ENCODE data around the gene ADGRD2.

Gene ADGRD2

DNA sequence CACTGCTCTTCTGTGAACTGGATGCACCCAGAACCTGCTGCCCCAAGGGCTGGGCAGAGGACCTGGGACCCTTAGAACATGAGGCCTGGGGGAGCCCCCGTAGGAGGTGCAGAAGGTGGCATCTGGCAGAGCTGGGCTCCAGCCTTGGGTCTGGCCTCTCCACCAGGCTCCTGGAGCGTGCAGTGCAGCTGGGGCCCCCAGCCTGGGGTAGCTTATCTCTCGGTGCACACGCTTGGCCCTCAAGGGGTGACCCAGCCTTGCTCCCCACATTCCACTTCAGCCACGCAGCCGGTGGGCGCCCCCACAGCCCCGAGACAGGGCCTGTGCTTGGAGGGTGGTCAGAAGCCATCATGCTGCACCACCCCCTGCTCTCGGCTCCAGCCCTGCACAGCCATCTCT lies 62.6 kb downstream of the ADGRD2 start:
- DNase-seq, result no peak

DNA sequence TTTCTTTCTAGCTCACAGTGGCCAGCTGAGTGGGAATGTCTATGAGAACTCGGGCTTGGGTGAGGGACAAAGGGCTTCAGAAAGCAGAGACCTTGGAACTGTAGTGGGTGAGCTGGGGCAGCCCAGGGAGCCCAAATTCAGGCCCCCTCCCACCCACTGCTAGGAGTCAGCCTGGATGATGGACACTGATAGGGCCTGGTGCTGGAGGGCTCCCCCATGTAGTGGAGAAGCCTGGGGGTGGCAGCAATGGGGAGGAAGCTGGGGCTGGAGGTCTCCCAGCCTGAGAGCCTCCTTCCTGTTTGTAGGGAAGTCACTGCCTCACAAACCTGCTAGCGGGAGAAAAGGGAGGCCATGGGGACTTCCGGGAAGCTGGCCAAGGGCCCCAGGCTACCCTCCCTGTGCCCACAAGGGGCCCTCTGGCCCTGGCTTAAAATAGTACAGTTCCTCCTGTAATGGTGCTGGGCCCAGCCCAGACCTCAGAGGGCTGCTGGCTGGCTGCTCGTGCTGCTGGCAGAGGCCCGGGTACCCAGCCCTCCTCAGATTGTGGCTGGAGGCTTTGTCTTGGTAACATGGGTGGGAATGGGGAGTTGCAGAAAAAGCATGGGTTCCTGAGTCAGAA lies 63.2 kb downstream of the ADGRD2 start:
- no peak for DNase-seq

DNA sequence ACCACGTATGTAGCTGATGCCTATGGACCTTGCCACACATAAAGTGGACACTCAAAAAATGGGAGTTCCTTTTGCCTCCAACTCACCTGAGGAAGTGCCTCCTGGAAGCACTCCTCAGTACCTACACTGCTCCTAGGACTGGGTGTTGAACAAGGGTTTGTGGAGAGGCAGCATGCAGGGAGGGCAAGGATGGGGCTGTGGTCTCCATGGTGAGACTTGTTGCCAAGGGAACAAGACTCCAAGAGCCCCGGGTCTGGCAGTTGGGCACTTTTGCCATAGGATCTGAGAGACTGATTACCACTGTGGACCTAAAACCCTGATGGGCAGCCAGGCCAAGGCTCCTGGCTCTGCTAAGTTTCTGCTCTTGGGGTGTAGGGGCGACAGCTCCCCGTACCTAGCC lies 63.9 kb downstream of the ADGRD2 start:
- DNase-seq, result no peak

DNA sequence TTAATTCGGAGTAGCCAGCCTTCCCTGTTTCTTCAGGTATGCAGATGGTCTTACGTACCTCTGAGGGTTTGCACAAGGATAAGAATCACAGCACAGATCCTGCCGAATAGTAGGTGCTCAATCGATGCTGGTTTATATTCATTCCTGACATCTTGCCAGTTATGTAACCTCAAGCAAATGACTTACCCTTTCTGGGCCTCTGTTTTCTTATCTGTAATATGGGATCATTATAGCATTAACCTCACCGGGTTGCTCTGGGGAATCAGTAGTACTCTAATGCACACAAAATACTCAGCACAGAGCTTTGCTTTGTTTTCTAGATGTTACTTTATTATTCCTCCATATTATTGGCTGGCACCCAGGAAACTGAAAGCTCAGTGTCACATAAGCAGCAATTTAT lies 64.6 kb downstream of the ADGRD2 start:
- DNase-seq, result no peak

DNA sequence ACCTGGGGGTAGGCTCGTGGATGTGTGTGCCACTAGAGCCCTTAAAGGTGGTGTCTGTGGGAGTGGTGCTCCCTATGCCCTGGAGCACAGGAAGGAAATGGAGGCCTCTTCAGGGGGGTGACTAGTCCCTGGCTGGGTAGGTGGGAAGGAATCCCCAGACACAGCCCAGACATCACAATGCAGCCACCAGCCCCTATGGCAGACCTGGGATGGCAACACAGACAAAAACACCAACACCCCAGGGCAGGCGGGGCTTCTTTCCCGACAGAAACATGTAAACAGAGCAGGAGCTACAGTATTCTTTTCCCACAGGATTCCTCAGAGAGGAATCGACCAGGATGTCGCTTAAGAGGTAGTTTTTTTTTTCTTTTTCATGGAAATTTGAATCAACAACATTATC lies 67.3 kb downstream of the ADGRD2 start:
- DNase-seq, result no peak

DNA sequence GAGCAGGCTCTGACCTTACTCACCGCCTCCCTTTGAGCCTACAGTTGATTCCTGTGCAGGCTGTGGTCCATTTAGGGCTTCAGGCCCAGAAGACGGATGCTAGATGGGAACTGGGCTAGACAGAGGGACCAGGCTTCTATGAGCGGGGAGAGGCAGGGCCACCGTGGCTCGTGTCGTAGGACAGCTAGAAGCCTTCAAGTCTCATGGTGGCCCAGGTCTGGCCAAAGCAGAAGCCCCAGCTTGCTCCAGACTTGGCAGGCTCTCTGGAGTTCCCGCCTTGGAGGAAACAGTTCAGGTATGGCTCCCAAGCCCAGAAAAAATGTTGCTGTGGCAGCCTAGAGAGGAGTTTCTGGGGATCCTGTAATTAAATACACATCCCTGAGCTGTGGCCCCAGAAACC lies 67.9 kb downstream of the ADGRD2 start:
- DNase-seq, result no peak

DNA sequence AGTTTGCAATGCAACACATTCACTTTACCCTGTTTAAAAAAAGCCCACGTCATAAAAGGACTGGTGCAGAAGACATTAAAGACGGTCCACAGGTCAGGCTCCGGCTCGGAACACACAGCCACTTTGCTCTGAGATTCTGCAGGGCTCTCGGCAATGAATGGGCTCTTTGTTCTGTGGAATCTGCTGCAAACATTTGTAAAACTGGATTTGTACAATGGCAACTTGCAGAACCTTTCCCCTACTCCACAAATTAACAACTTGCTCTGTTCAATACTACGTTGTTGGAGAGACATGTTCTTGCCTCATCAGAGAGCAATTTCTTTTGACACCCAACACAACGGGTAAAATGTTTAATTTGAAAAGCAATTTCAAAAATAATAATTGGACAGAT lies 70.0 kb downstream of the ADGRD2 start:
- no peak for DNase-seq

DNA sequence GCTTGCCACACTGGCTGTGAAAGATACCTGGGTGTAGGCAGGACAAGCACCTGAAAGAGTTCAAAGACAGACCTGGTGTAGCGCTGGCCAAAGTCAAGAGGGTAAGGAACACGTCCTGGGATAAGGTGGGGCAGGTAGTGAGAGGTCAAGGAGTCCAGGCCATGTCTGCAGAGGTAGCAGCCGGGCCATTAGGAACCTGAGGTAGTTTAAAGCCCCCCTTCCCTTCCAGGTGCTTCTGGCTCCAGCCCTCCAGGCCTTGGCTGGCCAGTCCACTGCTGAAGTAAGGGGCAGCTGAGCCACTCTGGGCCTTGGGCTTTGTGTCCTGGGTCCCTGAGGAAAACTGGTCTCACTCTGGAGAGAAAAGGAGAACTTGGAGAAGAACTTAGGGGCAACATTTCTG lies 70.9 kb downstream of the ADGRD2 start:
- no peak for DNase-seq

DNA sequence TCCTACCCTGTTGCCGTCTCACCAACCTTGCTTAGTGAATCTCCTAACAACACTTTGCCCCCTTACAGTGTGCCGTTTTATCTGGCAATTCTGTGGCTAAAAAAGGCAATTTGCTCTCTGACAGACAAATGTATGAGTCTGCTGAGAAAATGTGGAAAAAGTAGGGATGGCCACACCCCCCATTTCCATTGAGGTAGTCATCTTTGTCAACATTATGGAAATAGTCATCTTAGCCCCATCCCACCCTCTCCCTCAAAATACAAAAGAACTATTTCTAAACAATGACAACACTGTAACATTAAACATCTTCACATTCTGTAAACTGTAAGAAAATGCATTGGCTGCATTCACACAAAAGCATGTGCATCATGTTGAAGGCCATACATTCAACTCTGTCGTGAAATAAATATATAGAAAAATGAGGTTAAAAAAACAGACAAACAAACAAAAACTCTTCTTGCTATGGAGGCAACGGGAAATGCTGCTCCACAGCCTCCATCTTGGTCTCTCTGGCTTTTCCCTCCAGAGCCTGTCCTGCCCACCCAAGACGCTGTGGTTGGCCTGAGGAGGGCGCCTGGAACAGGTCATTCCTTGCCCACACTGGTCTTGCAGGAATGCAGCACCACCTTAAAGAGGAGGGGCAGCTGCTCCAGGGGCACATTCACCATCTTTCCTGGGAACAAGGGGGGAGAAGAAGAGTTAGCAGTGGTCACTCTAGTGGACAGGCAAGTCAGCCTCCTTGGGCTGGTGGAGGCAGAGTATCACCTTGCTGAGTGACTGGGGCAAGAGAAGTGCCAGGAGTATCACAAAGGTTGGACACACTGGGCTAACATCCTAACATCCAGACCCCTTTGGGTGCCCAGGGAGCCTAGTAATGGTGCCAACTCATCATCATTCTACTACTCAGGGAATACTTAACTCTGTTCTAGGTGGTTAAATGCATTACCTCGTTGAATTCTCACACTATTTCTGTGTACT lies 72.2 kb downstream of the ADGRD2 start:
- DNase-seq, result no peak

DNA sequence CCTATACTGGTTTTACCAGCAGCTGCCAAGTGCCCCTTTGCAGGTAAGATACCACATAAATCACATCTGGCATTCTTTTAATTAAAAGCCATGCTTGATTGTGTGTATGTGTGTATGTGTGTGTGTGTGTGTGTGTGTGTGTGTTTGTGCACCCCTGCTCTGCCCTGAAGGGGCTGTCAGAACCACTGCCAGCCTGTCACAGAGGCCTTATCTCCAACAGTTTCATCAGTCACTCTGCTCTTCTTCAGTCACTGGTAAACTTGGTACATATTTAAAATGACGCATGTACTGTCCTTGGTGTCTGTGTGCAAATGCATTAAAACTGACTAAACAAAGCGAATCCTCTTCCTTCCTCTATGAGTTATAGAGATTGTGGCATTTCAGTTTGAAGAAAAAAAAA lies 75.9 kb downstream of the ADGRD2 start:
- no peak for DNase-seq

DNA sequence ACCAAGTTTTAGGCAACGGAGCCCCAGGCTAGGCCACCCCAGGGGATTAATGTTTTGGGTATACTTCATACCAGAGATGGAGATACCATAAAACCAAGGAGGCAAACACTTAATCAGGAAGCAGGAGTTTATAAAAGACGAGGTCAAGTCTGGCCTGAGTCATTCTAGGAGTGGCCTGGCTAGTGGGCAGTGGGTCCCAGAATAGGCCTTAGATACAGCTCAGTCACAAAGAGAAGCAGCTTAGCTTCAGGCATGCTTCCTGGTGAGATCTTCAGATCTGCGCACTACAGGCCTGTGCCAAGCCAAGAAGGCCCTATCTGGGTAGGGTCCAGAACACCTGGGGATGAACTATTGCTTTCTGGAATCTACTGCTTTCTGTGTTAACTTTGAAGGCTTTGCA lies 77.5 kb downstream of the ADGRD2 start:
- DNase-seq, result no peak

Data from NCI-H2227 treated with DMSO at 0.1 percent for 48 hours (cell line).